ENCODE measurements around the gene M6PR.
"Not testable (repeated sequence)": the region's sequence is repeated elsewhere in the genome, so short reads cannot be mapped to it uniquely, and the experiment has no call there.

Gene M6PR

GRCh38 chr12:8911606-8912268, 37.7 kb downstream of the M6PR start:
- DNase-seq, result no peak

DNA sequence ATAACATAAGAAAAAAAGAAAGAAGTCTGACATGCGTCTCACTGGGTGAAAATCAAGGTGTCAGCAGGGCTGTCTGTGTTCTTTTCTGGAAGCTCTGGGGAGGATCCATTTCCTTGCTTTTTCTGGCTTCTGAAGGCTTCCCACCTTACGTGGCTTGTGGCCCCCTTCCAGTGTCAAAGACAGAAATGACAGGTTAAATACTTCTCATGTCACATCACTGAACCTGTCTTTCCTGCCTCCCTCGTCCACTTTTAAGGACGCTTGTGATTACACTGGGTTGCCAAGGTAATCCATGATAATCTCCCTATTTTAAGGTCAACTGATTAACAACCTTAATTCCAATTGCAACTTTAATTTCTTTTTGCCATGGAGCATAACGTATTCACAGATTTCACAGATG, 39.7 kb downstream of the M6PR start:
- DNase-seq, result no peak

- no peak for DNase-seq
Measured at GRCh38 chr12:8907513-8907912, 41.9 kb downstream of the M6PR start.

GRCh38 chr12:8906266-8907180, 42.9 kb downstream of the M6PR start:
- DNase-seq, result no peak

GRCh38 chr12:8905546-8905945, 43.9 kb downstream of the M6PR start:
- DNase-seq, result no peak

DNA sequence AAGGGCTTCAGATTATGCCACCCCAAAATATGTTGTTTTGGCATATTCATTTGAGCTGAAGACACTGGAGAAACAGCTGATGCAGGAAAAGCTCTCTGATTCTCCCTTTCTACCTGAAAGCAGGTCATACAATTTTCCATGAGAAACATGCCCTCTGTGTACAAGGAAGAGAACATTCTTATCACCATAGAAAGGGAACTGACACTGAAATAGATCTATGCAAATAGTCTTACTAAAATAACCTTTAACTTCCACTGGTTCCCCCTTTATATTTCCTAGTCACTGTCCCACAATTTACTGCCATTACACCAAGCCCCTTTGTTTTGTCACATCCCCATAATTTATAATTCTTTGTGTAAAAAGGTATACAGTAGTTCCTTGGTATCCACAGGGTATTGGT, 44.8 kb downstream of the M6PR start:
- DNase-seq, result no peak

GRCh38 chr12:8903646-8904045, 45.8 kb downstream of the M6PR start:
- DNase-seq, result no peak

DNA sequence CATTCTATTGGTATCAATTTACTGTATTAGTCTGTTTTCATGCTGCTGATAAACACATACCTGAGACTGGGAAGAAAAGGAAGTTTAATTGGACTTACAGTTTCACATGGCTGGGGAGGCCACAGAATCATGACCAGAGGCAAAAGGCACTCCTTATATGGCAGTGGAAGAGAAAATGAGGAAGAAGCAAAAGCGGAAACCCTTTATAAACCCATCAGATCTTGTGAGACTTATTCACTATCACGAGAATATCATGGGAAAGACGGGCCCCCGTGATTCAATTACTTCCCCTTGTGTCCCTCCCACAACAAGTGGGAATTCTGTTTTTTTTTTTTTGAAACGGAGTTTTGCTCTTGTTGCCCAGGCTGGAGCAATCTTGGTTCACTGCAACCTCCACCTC, 46.7 kb downstream of the M6PR start:
- not testable (repeated sequence) for DNase-seq

GRCh38 chr12:8899830-8900229, 49.6 kb downstream of the M6PR start:
- DNase-seq, result no peak

DNA sequence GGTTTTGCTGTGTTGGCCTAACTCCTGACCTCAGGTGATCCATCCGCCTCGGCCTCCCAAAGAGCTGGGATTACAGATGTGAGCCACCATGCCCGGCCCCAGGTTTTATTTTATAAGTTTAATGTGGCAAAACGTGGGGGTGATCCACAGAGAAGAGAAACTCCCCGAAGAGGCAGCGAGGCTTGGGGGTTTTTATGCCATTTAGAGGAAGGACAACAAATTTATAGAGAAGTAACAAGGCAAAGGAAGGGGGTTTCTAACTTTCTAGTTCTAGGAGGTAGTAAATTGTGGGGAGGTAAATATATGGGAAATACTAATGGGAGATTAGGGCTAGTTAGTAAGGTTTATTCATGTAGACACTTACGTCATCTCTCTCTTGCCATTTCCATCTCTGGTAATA, 52.4 kb downstream of the M6PR start:
- no peak for DNase-seq

DNA sequence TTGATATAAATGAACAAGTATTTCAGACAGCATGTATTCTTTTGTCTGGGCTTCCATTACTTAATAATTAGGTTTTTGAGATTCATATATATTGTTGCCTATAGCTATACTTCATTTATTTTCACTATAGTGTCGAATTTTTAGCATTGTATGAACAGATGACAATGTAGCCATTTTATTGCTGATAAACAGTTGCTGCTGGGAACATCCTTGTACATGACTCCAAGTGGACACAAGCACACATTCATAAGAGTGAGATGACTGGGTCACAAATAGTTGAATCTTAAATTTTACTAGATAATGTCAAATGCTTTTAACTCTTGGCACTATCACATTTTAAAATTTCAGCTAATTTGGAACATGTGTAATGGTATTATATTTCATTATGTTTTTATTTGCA, 54.5 kb downstream of the M6PR start:
- DNase-seq, result no peak

- DNase-seq, result no peak
Measured at GRCh38 chr12:8894378-8894777, 55.1 kb downstream of the M6PR start.

DNA sequence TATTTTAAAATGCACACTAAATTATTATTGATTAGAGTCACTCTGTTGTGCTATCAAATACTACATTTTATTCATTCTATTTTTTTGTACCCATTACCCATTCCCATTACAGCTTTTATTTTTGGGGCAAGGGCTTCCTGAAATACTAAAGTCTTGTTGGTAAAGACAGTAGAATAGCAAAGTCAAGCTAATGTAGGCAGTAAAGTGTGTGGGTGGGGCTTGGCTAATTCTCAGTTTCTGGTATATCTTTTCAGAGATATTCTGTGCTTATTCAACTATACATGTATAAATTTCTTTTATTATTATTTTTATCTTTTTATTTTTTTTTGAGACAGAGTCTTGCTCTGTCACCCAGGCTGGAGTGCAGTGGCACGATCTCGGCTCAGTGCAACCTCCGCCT, 57.5 kb downstream of the M6PR start:
- no peak for DNase-seq

Measured in activated CD4-positive, alpha-beta T cell treated with anti-CD3 and anti-CD28 coated beads, Interleukin-2, amount 50 U/mL, for 16 hours (primary cell).